ENCODE results near the gene ETS2. TPM values are rescaled to one million over a fixed set of nuclear protein-coding genes. Genes with fewer than 3 reads are reported as not detected.

ETS2 gene
- total RNA-seq, 6 donors from 2014 or later: 70.2 to 215 (median 143) TPM

- no peak overlapping the region for H3K27ac ChIP-seq
- peaks cover 0 to 24% (median 10%) of the 10 kb centered on the region in 4 donors for H3K4me1 ChIP-seq
- H3K9me3 ChIP-seq: no peaks in the 10 kb centered on the region
- no peak for DNase-seq
- ATAC-seq (ENCODE audit: low FRiP score in 2 of 2): no peak
- no peaks in the 10 kb centered on the region for H3K27me3 ChIP-seq
- no peaks in the 10 kb centered on the region for H3K36me3 ChIP-seq
- H3K4me3 ChIP-seq: no peak overlapping the region
- TF ChIP-seq POLR2AphosphoS5 (IDR thresholded peaks at IDR 0.05): no peak
- TF ChIP-seq POLR2A (IDR thresholded peaks at IDR 0.05): no peak
- no peak for TF ChIP-seq CTCF (IDR thresholded peaks at IDR 0.05)
- TF ChIP-seq EP300 (IDR thresholded peaks at IDR 0.05): no peak
These were observed 34.2 kb upstream of the ETS2 start for GRCh38 chr21:38771536-38771935.

- ATAC-seq (ENCODE audit: low FRiP score in 2 of 2) (no peak), DNase-seq (no peak)
- no peaks in the 10 kb centered on the region for H3K27me3 ChIP-seq
- TF ChIP-seq POLR2A (IDR thresholded peaks at IDR 0.05) (no peak), CTCF (IDR thresholded peaks at IDR 0.05) (no peak), EP300 (IDR thresholded peaks at IDR 0.05) (no peak), POLR2AphosphoS5 (IDR thresholded peaks at IDR 0.05) (no peak)
- no peak overlapping the region for H3K4me3 ChIP-seq
- no peaks in the 10 kb centered on the region for H3K9me3 ChIP-seq
- peak overlapping the region in 3 of 4 donors; percentile 42 to 66 (median 43) for H3K27ac ChIP-seq
- no peaks in the 10 kb centered on the region for H3K36me3 ChIP-seq
- peaks cover 0 to 17% (median 8%) of the 10 kb centered on the region in 4 donors for H3K4me1 ChIP-seq
These were observed 33.1 kb upstream of the ETS2 start for GRCh38 chr21:38772646-38773045.

GRCh38 chr21:38773099-38774061 is 32.3 kb upstream of the ETS2 start:
- H3K36me3 ChIP-seq: no peaks in the 10 kb centered on the region
- no peaks in the 10 kb centered on the region for H3K9me3 ChIP-seq
- TF ChIP-seq POLR2A (IDR thresholded peaks at IDR 0.05) (no peak), POLR2AphosphoS5 (IDR thresholded peaks at IDR 0.05) (no peak), EP300 (IDR thresholded peaks at IDR 0.05) (no peak), CTCF (IDR thresholded peaks at IDR 0.05) (no peak)
- H3K27ac ChIP-seq: peak overlapping the region; percentile 42 to 66 (median 48)
- H3K4me1 ChIP-seq: peaks cover 0 to 13% (median 7%) of the 10 kb centered on the region in 4 donors
- no peak for DNase-seq
- no peaks in the 10 kb centered on the region for H3K27me3 ChIP-seq
- WGBS, 2 donors: 73 to 77% methylated on average over 18 of the region's 18 CpGs
- ATAC-seq (ENCODE audit: low FRiP score in 2 of 2): peak in 1 of 2 donors; percentile 90
- no peak overlapping the region for H3K4me3 ChIP-seq

- H3K9me3 ChIP-seq: peaks cover 0 to 7% (median 0%) of the 10 kb centered on the region in 4 donors
- H3K4me3 ChIP-seq: no peak overlapping the region
- DNase-seq (no peak), ATAC-seq (ENCODE audit: low FRiP score in 2 of 2) (no peak)
- H3K27me3 ChIP-seq: no peaks in the 10 kb centered on the region
- H3K27ac ChIP-seq: peak overlapping the region in 3 of 4 donors; percentile 4 to 35 (median 14)
- WGBS, 2 donors: 74 to 76% methylated on average over 5 of the region's 5 CpGs
- TF ChIP-seq EP300 (IDR thresholded peaks at IDR 0.05) (no peak), POLR2AphosphoS5 (IDR thresholded peaks at IDR 0.05) (no peak), POLR2A (IDR thresholded peaks at IDR 0.05) (no peak), CTCF (IDR thresholded peaks at IDR 0.05) (no peak)
- H3K4me1 ChIP-seq: peaks cover 0 to 13% (median 7%) of the 10 kb centered on the region in 4 donors
- H3K36me3 ChIP-seq: no peaks in the 10 kb centered on the region
These were observed 31.6 kb upstream of the ETS2 start for GRCh38 chr21:38774152-38774551.
